NCI-H1105 treated with DMSO at 0.1 percent for 48 hours (cell line): ENCODE data around the gene LHPP.

Experiments
- DNase-seq: peaks from one replicate; lab custom pipeline; 2025; lab: John Stamatoyannopoulos, UW

The LHPP gene

GRCh38 chr10:124497196-124497881 is 35.7 kb downstream of the LHPP start:
- DNase-seq, result no peak

DNA sequence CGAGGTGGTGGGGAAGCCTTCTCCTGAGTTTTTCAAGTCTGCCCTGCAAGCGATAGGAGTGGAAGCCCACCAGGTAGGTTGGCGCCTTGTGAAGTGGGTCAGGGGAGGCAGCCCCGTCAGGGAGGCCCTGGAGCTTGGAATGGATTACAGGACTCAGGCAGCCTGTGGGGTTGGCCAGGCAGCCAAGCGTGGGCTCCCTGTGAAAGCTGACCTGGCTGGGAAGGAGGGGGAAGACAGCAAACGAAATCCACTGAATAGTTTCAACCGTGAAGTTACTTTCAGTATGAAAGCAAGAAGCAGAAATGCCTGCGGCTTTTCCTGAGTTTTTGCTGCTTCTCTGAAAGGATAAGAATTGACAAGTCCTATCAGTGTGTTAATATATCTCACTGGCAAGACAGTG is 36.4 kb downstream of the LHPP start:
- no peak for DNase-seq

GRCh38 chr10:124500757-124501156 is 39.1 kb downstream of the LHPP start:
- no peak for DNase-seq

DNA sequence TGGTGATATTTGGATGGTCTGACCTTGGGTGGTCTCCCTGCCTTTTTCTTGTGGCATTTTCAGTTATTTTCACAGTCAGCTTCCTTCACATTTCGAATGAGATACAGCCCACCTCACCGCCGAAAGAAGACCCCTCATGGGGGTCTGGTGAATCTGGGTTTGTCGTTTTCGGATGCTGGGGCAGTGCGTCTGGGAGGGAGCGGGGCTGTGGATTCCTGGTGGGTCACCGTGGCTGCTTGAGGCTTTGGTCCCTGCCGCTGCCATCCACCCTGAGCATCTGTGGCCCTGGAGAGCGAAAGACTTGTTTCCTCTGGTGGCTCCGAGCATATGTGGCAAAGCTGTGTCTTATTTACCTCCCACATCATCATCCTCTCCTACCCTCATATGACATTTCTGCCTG is 43.1 kb downstream of the LHPP start:
- no peak for DNase-seq

GRCh38 chr10:124505279-124505678 is 43.7 kb downstream of the LHPP start:
- DNase-seq, result no peak

- no peak for DNase-seq
Measured at GRCh38 chr10:124508070-124508667, 46.5 kb downstream of the LHPP start.

DNA sequence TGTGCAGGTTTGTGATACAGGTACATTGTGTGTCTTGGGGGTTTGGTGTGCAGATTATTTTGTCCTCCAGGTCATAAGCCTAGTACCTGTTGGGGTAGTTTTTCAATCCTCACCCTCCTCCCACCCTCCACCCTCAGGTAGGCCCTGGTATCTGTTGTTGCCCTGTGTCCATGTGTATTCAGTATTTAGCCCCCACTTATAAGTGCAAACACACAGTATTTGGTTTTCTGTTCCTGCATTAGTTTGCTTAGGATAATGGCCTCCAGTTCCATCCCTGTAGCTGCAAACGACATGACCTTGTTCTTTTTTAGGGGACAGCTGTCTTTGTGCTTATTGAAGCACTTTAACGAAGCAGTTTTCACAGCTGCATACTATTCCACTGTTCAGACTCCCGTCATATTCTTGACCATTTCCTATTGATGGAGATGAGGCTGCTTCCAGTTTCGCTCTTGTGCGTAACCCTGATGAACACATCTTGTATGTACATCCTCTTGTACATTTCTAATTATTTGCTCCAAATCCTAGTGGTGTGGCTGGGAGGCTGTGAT is 47.4 kb downstream of the LHPP start:
- DNase-seq, result no peak

GRCh38 chr10:124509880-124510632 is 48.4 kb downstream of the LHPP start:
- no peak for DNase-seq

DNA sequence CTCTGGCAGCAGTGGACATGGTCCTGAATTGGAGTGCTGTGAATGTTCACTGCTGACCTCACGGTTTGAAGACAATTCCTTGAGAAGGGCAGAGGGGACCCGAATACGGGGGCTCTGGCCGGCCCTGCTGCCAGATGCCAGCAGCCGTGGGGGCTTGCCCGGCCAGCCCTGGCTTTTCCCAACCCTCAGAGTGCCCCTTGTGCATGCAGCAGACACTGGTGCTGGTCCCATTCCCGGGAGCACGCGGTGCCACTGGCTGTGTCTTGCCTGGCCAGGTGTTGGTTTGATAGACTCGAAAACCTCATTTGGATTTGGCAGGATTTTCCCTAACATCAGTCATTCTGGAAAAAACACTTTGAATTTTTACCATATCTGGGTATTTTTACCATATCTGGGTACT is 49.1 kb downstream of the LHPP start:
- no peak for DNase-seq

DNA sequence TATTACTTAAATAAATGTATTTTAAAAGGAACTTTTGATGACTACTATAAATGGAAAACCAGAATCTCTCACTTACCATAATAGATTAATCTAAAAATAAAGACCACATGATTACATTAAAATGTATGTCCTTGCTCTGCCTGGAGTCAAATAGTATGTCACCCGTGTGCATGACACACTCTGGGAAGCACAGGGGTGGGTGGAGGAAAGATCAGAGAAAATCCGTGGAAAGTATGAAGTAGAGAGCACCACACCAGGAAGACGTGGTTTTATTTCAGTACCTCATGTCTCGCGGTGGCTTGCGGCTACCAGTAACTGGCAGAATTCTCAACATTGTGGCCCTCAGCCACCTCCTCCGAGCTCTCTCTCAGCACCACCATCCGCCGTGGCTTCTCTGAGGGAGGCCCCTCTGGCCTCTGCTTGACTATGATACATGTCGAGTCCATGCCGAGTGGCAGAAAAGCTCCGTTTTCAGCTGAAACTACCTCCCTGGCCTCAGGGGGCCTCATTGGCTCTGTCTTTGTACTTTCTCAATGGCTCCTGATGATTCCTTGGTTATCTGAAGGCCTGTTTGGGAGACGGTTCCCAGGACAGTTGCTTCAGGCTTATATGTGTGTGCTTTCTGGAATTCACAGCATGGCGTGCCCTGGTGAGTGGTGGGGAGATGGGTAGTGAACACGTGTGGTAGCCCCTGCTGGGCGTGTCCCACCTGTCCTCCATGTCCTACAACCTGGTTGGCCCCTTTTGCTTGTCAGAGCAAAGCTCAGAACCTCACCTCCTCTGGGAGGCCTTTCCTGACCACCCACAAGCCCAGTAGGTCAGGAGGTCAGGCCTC is 49.8 kb downstream of the LHPP start:
- no peak for DNase-seq

DNA sequence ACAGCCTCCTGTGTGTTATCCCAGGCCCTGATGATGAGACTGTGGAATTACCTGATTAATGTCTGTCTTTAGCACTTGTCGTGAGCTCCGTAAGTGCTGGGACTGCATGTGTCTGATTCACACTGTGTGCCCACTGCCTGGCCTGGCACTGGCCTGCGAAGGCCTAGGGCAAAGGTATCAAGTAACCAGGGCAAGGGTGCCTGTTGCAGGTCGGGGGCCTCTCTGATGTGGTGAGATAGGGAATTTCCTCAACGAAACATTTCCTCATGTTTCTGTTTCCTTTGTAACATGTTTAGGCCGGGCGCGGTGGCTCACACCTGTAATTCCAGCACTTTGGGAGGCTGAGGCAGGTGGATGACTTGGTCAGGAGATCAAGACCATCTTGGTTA is 50.4 kb downstream of the LHPP start:
- DNase-seq, result no peak

DNA sequence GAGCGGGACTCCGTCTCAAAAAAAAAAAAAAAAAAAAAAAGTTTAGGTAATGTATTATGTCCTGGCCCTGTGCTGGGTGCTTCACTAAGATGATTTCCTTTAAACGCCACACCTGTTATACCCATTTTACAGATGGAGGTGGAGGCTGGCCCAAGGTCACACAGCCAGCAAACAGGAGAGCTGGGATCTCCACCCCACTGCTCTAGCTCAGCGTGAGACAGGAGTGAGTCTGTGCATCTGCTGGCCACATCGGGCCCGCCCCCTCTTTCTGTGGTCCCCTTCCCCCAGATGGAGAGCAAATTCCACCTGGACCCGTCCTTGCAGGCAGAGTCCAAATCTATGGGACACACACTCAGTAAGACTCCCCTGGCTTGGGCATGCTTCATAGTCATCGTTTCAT is 51.0 kb downstream of the LHPP start:
- no peak for DNase-seq

DNA sequence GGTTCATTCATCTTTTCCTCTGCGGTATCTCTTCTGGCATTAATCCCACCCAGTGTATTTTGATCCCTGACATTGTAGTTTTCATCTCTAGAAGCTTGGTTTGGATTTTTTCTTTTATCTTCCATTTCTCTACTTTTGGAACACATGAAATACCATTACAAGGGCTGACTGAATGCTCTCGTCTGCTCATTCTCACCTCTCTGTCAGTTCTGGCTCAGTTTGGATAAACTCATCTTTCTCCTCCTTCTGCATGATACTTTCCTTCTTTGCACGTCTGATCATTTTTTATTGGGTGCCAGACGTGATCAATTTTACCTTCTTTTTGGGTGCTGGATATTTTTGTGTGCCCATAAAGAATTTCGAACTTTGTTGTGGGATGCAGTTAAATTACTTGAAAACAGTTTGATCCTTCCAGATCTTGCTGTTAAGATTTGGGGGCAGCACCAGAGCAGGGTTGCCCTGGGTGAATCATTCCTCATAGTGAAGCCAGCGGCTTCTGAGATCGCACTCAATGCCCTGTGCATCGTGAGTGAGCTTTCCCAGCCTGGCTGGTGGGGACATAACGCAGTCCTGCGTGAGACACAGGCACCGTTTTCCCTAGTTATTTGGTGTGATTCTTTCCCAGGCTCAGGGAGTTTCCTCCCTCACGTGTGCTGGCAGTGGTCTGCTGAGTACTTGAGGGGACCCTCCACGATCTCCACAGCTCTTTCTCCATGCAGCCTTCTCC is 53.8 kb downstream of the LHPP start:
- no peak for DNase-seq

- no peak for DNase-seq
Measured at GRCh38 chr10:124516181-124516580, 54.6 kb downstream of the LHPP start.

DNA sequence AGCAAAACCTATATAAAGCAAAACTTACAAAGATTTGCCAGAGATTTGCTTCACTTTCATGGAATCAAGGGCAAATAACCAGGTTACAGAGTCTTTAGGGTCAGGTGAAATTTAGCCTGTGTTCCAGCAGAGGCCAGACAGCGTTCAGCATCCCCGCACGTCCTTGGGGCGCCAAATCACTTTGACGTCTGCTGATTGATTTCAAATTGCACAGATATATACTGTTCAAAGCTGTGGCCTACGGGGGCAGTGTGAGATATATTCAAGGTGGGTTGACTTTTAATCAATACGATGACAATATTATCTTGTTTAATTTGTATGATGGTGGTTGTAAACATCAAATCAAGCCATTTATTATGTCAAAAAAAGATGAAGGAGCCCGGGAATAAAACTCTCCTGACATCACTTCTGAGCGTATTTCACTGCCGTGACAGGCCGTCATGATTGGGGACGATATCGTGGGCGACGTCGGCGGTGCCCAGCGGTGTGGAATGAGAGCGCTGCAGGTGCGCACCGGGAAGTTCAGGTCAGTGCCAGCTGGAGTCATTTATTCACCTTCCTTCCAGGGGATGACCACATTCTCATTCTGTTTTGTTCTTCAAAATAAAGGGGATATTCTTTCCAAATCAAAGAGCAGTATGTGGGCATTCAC is 55.2 kb downstream of the LHPP start:
- no peak for DNase-seq

- DNase-seq, result no peak
Measured at GRCh38 chr10:124517461-124517860, 55.8 kb downstream of the LHPP start.

GRCh38 chr10:124517931-124518330 is 56.3 kb downstream of the LHPP start:
- no peak for DNase-seq

- no peak for DNase-seq
Measured at GRCh38 chr10:124518366-124518765, 56.7 kb downstream of the LHPP start.

DNA sequence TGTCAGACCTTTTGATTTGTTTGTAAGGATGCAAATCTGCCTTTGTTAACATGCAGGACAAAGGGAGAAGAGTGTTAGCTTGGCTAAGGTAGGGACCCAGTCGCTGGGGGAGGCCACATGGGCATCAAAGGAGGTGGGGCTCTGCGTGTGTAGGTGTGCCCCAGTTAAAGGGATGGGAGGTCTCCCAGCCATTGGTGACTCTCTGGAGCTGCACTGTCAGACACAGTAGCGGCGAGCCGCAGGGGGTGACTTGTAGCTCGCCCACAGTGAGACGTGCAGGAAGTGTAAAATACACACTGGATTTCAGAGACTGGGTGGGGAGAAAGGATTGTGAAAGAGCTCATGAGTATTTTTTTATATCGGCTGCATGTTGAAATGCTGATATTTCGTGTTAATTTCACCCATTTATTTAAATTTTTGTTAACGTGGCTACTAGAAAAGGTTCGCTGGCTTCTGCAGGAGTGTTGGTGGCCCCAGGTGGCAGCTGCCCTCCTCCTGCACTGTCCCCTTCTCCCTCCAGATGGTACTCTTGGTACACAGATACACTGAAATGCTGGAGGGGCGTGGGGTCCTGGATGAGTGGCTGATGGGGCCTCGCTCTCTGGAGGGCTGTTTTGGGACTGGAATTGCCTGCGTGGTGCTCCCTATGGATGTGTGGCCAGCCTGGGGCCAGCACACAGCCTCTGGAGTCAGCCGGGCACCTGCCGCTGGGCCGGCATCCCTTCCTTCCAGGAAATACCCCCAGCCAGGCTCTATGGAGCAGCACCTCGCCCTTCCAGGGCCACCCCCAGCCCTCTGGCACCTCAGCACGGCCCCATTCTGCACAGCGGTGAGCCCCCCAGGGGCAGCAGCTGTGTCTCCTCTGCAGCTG is 59.2 kb downstream of the LHPP start:
- DNase-seq, result no peak

DNA sequence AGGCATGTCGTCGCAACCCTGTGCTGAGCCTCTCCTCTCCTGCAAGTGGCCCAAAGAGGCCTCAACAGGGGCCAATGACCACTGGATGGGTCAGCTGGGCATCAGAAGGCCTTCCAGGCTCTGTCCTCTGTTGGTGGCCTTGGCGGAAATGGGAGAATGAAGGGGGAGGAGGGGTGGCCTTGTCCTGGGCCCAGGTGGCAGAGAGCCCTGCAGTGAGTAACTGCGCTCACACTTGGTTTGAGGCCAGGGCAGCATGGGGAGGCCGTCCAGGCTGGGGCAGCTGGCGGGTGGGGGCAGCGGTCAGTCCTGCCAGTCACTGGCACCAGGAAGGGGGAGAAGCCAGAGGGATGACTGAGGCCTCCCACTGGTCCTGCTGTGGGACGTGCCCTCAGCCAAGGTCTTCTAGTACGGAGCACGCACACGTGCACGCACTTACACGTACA is 59.8 kb downstream of the LHPP start:
- DNase-seq, result no peak
